Measurements from ENCODE around the gene ZNF549. TPM values are rescaled to one million over a fixed set of nuclear protein-coding genes. Genes with fewer than 3 reads are reported as not detected.

Gene ZNF549
- total and polyA plus RNA-seq, 2 of the 13 experiments (the other 11 are each of a cell fraction or from before 2014, with no cell fraction given) = 2.8 to 6.4 TPM

DNA sequence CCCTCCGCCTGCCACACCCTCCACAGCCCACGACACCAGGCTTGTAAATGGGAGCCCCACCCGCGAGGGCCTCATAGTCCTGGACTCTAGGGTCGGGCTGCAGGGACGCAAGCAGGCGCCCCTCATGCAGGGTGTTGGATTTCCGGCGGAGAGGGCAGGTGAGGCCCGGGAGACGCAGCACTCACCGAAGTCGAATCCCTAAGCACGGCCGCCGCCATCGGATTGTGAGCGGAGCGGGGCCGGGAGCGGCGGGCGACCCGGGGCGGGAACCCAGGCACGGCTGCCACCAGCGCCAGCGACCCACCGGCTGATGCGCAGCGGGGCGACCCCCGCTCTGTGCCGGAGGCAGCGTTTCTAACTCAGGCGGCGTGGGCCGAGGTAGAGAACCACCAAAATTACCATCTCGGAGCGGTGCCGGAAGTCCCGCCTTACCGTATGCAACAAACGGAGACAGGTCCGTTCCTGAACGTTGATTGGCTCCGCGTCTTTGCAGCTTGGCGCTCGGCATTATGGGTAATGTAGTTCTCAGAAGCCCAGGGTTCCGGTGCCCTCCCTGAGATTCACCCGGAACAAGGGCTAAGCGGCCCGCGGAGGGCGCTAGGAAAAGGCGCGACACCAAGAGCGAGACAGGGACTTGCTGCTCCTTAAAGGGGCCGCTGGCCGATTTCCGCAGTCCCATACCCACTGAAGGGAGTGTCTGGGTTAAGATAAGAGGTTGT is 51.5 kb downstream of the ZNF549 start, which contains the start of gene ZNF416 (continued):
- no peak for TF ChIP-seq ZFYVE20 (CRISPR knock-in tag; IDR thresholded peaks at IDR 0.05; ENCODE audit: borderline replicate concordance, low read depth)
- no peak for TF ChIP-seq FOXO1 (CRISPR knock-in tag; IDR thresholded peaks at IDR 0.05)
- TF ChIP-seq RNF219 (CRISPR knock-in tag; IDR thresholded peaks at IDR 0.05) = no peak
- no peak for TF ChIP-seq JUND (CRISPR knock-in tag; IDR thresholded peaks at IDR 0.05)
- peak; percentile 97 for TF ChIP-seq NFYC (CRISPR knock-in tag; IDR thresholded peaks at IDR 0.05)
- TF ChIP-seq TOE1 (CRISPR knock-in tag; IDR thresholded peaks at IDR 0.05) = no peak
- TF ChIP-seq ZNF7 (CRISPR knock-in tag; IDR thresholded peaks at IDR 0.05) = no peak
- TF ChIP-seq ZFP36 (IDR thresholded peaks at IDR 0.05; ENCODE audit: borderline replicate concordance, low read depth, low read length, partially characterized antibody) = peak; percentile 73
- TF ChIP-seq ZBTB43 (CRISPR knock-in tag; conservative IDR thresholded peaks at IDR 0.05) = no peak
- no peak for TF ChIP-seq ZNF740 (CRISPR knock-in tag; IDR thresholded peaks at IDR 0.05)
- TF ChIP-seq ZSCAN30 (CRISPR knock-in tag; IDR thresholded peaks at IDR 0.05) = 0 out of 2 replicates have a peak, but pooled peaks have one; percentile 70
- no peak; the same call in 1 of the 2 replicates for TF ChIP-seq ESRRA (CRISPR knock-in tag; IDR thresholded peaks at IDR 0.05; ENCODE audit: low read depth)
- no peak for TF ChIP-seq DNMT1 (CRISPR knock-in tag; IDR thresholded peaks at IDR 0.05)
- TF ChIP-seq, protein P1, sequence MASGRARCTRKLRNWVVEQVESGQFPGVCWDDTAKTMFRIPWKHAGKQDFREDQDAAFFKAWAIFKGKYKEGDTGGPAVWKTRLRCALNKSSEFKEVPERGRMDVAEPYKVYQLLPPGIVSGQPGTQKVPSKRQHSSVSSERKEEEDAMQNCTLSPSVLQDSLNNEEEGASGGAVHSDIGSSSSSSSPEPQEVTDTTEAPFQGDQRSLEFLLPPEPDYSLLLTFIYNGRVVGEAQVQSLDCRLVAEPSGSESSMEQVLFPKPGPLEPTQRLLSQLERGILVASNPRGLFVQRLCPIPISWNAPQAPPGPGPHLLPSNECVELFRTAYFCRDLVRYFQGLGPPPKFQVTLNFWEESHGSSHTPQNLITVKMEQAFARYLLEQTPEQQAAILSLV (CRISPR knock-in tag; IDR thresholded peaks at IDR 0.05; ENCODE audit: borderline replicate concordance) = no peak
- TF ChIP-seq DMAP1 (CRISPR knock-in tag; IDR thresholded peaks at IDR 0.05) = no peak
- no peak for TF ChIP-seq TOPORS (CRISPR knock-in tag; IDR thresholded peaks at IDR 0.05)
- 0 out of 2 replicates have a peak, but pooled peaks have one; percentile 58 for TF ChIP-seq SMYD3 (CRISPR knock-in tag; IDR thresholded peaks at IDR 0.05)
- TF ChIP-seq ZNF776 (CRISPR knock-in tag; IDR thresholded peaks at IDR 0.05) = no peak
- TF ChIP-seq PBX3 (CRISPR knock-in tag; IDR thresholded peaks at IDR 0.05; ENCODE audit: borderline replicate concordance) = peak; percentile 63; the same call in 1 of the 2 replicates
- TF ChIP-seq KDM3A (CRISPR knock-in tag; IDR thresholded peaks at IDR 0.05; ENCODE audit: low read depth) = no peak
- no peak for TF ChIP-seq ZMYM2 (CRISPR knock-in tag; IDR thresholded peaks at IDR 0.05)
- no peak for TF ChIP-seq BCLAF1 (IDR thresholded peaks at IDR 0.05)

Data from HepG2 (cell line).